HG03520 (cell line): ENCODE measurements around the gene USP25.

ENCODE experiments used
- ATAC-seq: cut with Tn5 transposase; IDR thresholded peaks from one replicate; pipeline ENCODE4 v1.9.1; 2021; ENCODE audit warnings: mild to moderate bottlenecking, moderate library complexity; ENCODE audit not compliant: unreplicated experiment

Gene USP25

GRCh38 chr21:15797577-15798363 lies 68.0 kb downstream of the USP25 start:
- no peak for ATAC-seq

GRCh38 chr21:15801352-15801863 lies 71.6 kb downstream of the USP25 start:
- ATAC-seq: no peak

- no peak for ATAC-seq
These were observed 74.6 kb downstream of the USP25 start for GRCh38 chr21:15804247-15805005.

- ATAC-seq: no peak
These were observed 79.3 kb downstream of the USP25 start for GRCh38 chr21:15809065-15809464.

GRCh38 chr21:15809818-15810217 lies 80.0 kb downstream of the USP25 start:
- ATAC-seq: no peak

GRCh38 chr21:15815285-15815684 lies 85.5 kb downstream of the USP25 start:
- no peak for ATAC-seq

GRCh38 chr21:15820327-15820726 lies 90.5 kb downstream of the USP25 start:
- no peak for ATAC-seq

- ATAC-seq: no peak
These were observed 91.1 kb downstream of the USP25 start for GRCh38 chr21:15820852-15821379.

- no peak for ATAC-seq
These were observed 93.8 kb downstream of the USP25 start for GRCh38 chr21:15823486-15824150.

- no peak for ATAC-seq
These were observed 95.9 kb downstream of the USP25 start for GRCh38 chr21:15825700-15826099.

- peak; percentile 85 for ATAC-seq
These were observed 96.5 kb downstream of the USP25 start for GRCh38 chr21:15826147-15826780.

- no peak for ATAC-seq
These were observed 97.3 kb downstream of the USP25 start for GRCh38 chr21:15826908-15827601.

GRCh38 chr21:15831497-15831896 lies 101.7 kb downstream of the USP25 start:
- ATAC-seq: no peak

GRCh38 chr21:15837645-15838044 lies 107.9 kb downstream of the USP25 start:
- ATAC-seq: no peak

GRCh38 chr21:15839026-15839425 lies 109.2 kb downstream of the USP25 start:
- no peak for ATAC-seq

- no peak for ATAC-seq
These were observed 109.8 kb downstream of the USP25 start for GRCh38 chr21:15839601-15840000.

- ATAC-seq: no peak
These were observed 110.6 kb downstream of the USP25 start for GRCh38 chr21:15840406-15840805.

GRCh38 chr21:15841856-15842564 lies 112.2 kb downstream of the USP25 start:
- ATAC-seq: no peak

GRCh38 chr21:15842565-15842880 lies 112.7 kb downstream of the USP25 start:
- ATAC-seq: no peak

GRCh38 chr21:15843766-15844165 lies 114.0 kb downstream of the USP25 start:
- no peak for ATAC-seq
